ENCODE measurements around the gene CAMK2N1. TPM values are rescaled to one million over a fixed set of nuclear protein-coding genes. Genes with fewer than 3 reads are reported as not detected.

Gene CAMK2N1
- total RNA-seq, result 21.5 and 28.9 TPM in 2 replicates

GRCh38 chr1:20485527-20486456, at the start of gene CAMK2N1:
CAMK2N1 (minus strand) TSS chr1:20486210; CDS start chr1:20485379, 831 bp downstream.

GRCh38 chr1:20507564-20508410, 21.8 kb upstream of the CAMK2N1 start, which contains the start of gene MUL1:
MUL1 (minus strand) TSS chr1:20508151; CDS start chr1:20508024, 127 bp downstream.

Other genes starting within 250 kb of the CAMK2N1 start
- not detected in 2 replicates for gene VWA5B1, start 195.3 kb downstream of the CAMK2N1 start, total RNA-seq
- gene MUL1, start 21.9 kb upstream of the CAMK2N1 start, total RNA-seq, result 25.7 and 30.1 TPM in 2 replicates
- gene FAM43B, start 66.4 kb upstream of the CAMK2N1 start, total RNA-seq, result under 0.01 TPM in 2 replicates
- 1.2 and 4.0 TPM in 2 replicates for gene CDA, start 102.9 kb upstream of the CAMK2N1 start, total RNA-seq
- 99.3 and 101 TPM in 2 replicates for gene PINK1, start 147.2 kb upstream of the CAMK2N1 start, total RNA-seq
- 254 and 375 TPM in 2 replicates for gene DDOST, start 175.2 kb upstream of the CAMK2N1 start, total RNA-seq
- gene KIF17, start 231.8 kb upstream of the CAMK2N1 start, total RNA-seq, result 2.7 and 4.6 TPM in 2 replicates
- 23.7 and 29.5 TPM in 2 replicates for gene SH2D5, start 246.5 kb upstream of the CAMK2N1 start, total RNA-seq